ENCODE results near the gene GOLPH3.

The GOLPH3 gene

GRCh38 chr5:32099486-32100035, 74.6 kb downstream of the GOLPH3 start:
- Mint-ChIP-seq H3K4me1 (no peaks in the 10 kb centered on the region), H3K36me3 (ENCODE audit: insufficient read depth) (peaks cover 22% of the 10 kb centered on the region)

DNA sequence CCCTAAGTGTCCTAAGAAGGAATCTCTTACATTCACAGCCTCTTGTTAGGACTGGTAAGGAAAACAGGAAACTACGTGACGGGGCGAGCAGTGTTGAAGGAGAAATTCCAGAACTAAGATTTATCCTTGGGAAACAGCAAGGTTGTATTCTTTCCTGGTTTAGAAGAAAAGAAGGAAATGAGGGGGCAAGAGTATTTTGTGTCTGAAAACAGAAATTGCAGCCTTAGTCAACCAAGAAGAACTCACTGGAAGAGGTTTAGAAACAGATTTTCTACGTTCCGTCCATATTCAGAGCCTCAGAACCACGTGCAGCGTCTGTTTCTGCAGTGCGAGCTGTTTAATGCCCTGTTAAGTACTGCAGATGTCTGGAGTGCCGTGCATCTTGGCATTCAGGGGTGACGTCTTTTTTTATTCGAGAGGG, 75.2 kb downstream of the GOLPH3 start:
- Mint-ChIP-seq H3K27me3 (no peaks in the 10 kb centered on the region), H3K36me3 (ENCODE audit: insufficient read depth) (peaks cover 18% of the 10 kb centered on the region), H3K27ac (ENCODE audit: low read depth) (no peak overlapping the region), H3K4me1 (no peaks in the 10 kb centered on the region), H3K9me3 (no peaks in the 10 kb centered on the region), H3K4me3 (no peak overlapping the region)
- DNase-seq (ENCODE audit: low spot score in 2 of 2) (no peak), ATAC-seq (replicated peaks; ENCODE audit: extremely low read depth, poor library complexity, severe bottlenecking) (no peak)

More at GRCh38 chr5:32099486-32100035, 74.6 kb downstream of the GOLPH3 start:
- no peaks in the 10 kb centered on the region for H3K27me3 Mint-ChIP-seq
- ATAC-seq (replicated peaks; ENCODE audit: extremely low read depth, poor library complexity, severe bottlenecking) (no peak), DNase-seq (ENCODE audit: low spot score in 2 of 2) (no peak)
- H3K27ac Mint-ChIP-seq (ENCODE audit: low read depth): no peak overlapping the region
- no peaks in the 10 kb centered on the region for H3K9me3 Mint-ChIP-seq
- no peak overlapping the region for H3K4me3 Mint-ChIP-seq

DNA sequence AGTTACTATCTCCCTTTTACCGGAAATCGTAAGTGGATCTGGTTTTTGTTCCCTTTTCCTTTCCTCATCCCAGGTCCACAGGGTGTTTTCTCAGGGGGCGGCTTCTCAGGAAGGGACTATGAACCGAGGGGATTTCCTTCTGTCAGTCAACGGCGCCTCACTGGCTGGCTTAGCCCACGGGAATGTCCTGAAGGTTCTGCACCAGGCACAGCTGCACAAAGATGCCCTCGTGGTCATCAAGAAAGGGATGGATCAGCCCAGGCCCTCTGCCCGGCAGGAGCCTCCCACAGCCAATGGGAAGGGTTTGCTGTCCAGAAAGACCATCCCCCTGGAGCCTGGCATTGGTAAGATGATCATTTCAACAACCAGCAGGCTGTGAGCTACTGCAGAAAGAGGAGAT, 75.8 kb downstream of the GOLPH3 start:
- Mint-ChIP-seq H3K4me3 (no peak overlapping the region), H3K9me3 (no peaks in the 10 kb centered on the region), H3K4me1 (no peaks in the 10 kb centered on the region), H3K27me3 (no peaks in the 10 kb centered on the region), H3K36me3 (ENCODE audit: insufficient read depth) (peaks cover 12% of the 10 kb centered on the region), H3K27ac (ENCODE audit: low read depth) (no peak overlapping the region)
- ATAC-seq (replicated peaks; ENCODE audit: extremely low read depth, poor library complexity, severe bottlenecking) (no peak), DNase-seq (ENCODE audit: low spot score in 2 of 2) (no peak)

DNA sequence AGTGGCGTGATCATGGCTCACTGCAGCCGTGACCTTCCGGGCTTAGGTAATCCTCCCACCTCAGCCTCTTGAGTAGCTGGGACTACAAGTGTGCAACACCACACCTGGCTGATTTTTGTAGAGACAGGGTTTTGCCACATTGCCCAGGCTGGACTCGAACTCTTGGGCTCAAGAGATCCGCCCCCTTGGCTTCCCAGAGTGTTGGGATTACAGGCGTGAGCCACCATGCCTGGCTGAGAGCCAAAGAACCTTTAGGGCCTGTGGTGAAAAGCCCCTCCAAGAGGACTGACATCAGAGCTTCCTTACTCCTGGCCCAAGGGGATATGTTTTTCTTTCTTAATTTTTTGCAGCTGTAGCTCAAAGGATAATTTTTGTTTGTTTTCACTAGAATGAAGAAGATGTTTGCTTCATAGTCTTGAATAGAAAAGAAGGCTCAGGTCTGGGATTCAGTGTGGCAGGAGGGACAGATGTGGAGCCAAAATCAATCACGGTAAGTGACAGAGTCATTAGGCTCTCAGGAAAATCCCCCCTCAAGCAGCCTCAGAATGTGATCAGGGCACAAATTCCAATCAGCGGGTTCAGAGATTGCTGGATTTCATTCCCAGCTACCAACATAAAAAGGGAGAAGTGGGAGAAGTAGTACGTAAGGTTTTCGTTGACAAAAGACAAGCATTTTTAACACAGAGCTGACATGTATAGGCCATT, 77.1 kb downstream of the GOLPH3 start:
- H3K4me3 Mint-ChIP-seq: no peak overlapping the region
- H3K4me1 Mint-ChIP-seq: no peaks in the 10 kb centered on the region
- no peaks in the 10 kb centered on the region for H3K27me3 Mint-ChIP-seq
- ATAC-seq (replicated peaks; ENCODE audit: extremely low read depth, poor library complexity, severe bottlenecking) (no peak), DNase-seq (ENCODE audit: low spot score in 2 of 2) (no peak)
- H3K36me3 Mint-ChIP-seq (ENCODE audit: insufficient read depth): peaks cover 5% of the 10 kb centered on the region
- no peak overlapping the region for H3K27ac Mint-ChIP-seq (ENCODE audit: low read depth)
- no peaks in the 10 kb centered on the region for H3K9me3 Mint-ChIP-seq

DNA sequence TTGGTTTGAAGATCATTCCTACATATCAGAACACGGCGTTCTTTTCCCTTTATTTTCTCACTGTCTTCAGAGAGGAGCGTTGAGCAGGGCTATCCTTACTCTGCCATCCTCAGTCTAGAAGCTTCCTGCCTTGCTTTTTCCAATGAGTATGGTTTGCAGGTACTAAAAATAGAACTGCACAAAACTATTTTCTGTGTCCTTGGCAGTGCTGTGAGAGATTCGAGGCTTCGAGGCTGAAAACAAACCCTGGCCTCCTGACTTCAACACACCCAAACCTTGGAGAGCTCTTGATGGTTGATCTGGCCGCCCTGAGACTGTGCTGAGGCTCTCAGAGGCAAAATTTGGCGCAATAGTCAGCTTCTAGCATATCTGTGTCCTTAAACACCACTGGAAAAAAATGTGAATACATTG, 78.9 kb downstream of the GOLPH3 start:
- Mint-ChIP-seq H3K36me3 (ENCODE audit: insufficient read depth) (peaks cover 5% of the 10 kb centered on the region), H3K27ac (ENCODE audit: low read depth) (no peak overlapping the region), H3K27me3 (no peaks in the 10 kb centered on the region), H3K4me3 (no peak overlapping the region), H3K4me1 (no peaks in the 10 kb centered on the region), H3K9me3 (no peaks in the 10 kb centered on the region)
- DNase-seq (ENCODE audit: low spot score in 2 of 2) (no peak), ATAC-seq (replicated peaks; ENCODE audit: extremely low read depth, poor library complexity, severe bottlenecking) (no peak)

DNA sequence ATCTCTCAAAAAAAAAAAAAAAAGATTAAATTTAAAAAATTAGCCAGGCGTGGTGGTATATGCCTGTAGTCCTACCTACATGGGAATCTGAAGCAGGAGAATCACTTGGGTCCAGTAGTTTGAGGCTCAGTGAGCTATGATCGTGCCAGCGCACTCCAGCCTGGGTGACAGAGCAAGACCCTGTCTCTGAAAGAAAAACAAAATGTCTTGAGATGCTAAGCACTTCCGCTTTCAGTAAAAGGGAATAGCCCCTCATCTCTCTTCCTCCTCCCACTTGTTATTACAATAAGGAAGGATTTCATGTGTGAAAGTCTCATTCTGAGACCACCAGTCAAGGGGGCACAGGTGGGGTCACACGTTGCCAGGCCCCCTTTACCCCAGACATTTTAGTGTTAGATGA, 79.4 kb downstream of the GOLPH3 start:
- Mint-ChIP-seq H3K27me3 (no peaks in the 10 kb centered on the region), H3K4me3 (no peak overlapping the region)

GRCh38 chr5:32092938-32093812, 80.9 kb downstream of the GOLPH3 start:
- H3K36me3 Mint-ChIP-seq (ENCODE audit: insufficient read depth): no peaks in the 10 kb centered on the region
- DNase-seq (ENCODE audit: low spot score in 2 of 2): peak; percentile 15 to 38
- ATAC-seq (replicated peaks; ENCODE audit: extremely low read depth, poor library complexity, severe bottlenecking): peak; percentile 71
- H3K4me1 Mint-ChIP-seq: no peaks in the 10 kb centered on the region
- no peak overlapping the region for H3K4me3 Mint-ChIP-seq
- H3K27ac Mint-ChIP-seq (ENCODE audit: low read depth): peak overlapping the region; percentile 32
- H3K27me3 Mint-ChIP-seq: no peaks in the 10 kb centered on the region
- H3K9me3 Mint-ChIP-seq: no peaks in the 10 kb centered on the region

More for the DNA sequence above, 79.4 kb downstream of the GOLPH3 start:
- Mint-ChIP-seq H3K36me3 (ENCODE audit: insufficient read depth) (peaks cover 5% of the 10 kb centered on the region), H3K4me1 (no peaks in the 10 kb centered on the region), H3K27ac (ENCODE audit: low read depth) (no peak overlapping the region), H3K9me3 (no peaks in the 10 kb centered on the region)
- ATAC-seq (replicated peaks; ENCODE audit: extremely low read depth, poor library complexity, severe bottlenecking) (no peak), DNase-seq (ENCODE audit: low spot score in 2 of 2) (no peak)

DNA sequence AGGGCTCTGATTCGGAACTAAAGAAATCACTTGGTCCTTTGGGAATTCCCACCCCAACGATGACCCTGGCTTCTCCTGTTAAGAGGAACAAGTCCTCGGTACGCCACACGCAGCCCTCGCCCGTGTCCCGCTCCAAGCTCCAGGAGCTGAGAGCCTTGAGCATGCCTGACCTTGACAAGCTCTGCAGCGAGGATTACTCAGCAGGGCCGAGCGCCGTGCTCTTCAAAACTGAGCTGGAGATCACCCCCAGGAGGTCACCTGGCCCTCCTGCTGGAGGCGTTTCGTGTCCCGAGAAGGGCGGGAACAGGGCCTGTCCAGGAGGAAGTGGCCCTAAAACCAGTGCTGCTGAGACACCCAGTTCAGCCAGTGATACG, 83.4 kb downstream of the GOLPH3 start:
- Mint-ChIP-seq H3K4me3 (no peak overlapping the region), H3K4me1 (no peaks in the 10 kb centered on the region), H3K27me3 (no peaks in the 10 kb centered on the region), H3K9me3 (no peaks in the 10 kb centered on the region), H3K27ac (ENCODE audit: low read depth) (no peak overlapping the region), H3K36me3 (ENCODE audit: insufficient read depth) (no peaks in the 10 kb centered on the region)
- no peak for DNase-seq (ENCODE audit: low spot score in 2 of 2)
- ATAC-seq (replicated peaks; ENCODE audit: extremely low read depth, poor library complexity, severe bottlenecking): no peak

GRCh38 chr5:32090026-32090754, 83.9 kb downstream of the GOLPH3 start:
- Mint-ChIP-seq H3K4me3 (no peak overlapping the region), H3K27ac (ENCODE audit: low read depth) (no peak overlapping the region), H3K36me3 (ENCODE audit: insufficient read depth) (no peaks in the 10 kb centered on the region), H3K9me3 (no peaks in the 10 kb centered on the region), H3K4me1 (no peaks in the 10 kb centered on the region), H3K27me3 (no peaks in the 10 kb centered on the region)
- no peak for ATAC-seq (replicated peaks; ENCODE audit: extremely low read depth, poor library complexity, severe bottlenecking)
- DNase-seq (ENCODE audit: low spot score in 2 of 2): no peak

GRCh38 chr5:32089146-32090000, 84.7 kb downstream of the GOLPH3 start:
- no peak for ATAC-seq (replicated peaks; ENCODE audit: extremely low read depth, poor library complexity, severe bottlenecking)
- H3K27ac Mint-ChIP-seq (ENCODE audit: low read depth): no peak overlapping the region
- DNase-seq (ENCODE audit: low spot score in 2 of 2): no peak
- no peaks in the 10 kb centered on the region for H3K9me3 Mint-ChIP-seq
- no peaks in the 10 kb centered on the region for H3K27me3 Mint-ChIP-seq
- no peak overlapping the region for H3K4me3 Mint-ChIP-seq
- H3K36me3 Mint-ChIP-seq (ENCODE audit: insufficient read depth): no peaks in the 10 kb centered on the region
- H3K4me1 Mint-ChIP-seq: no peaks in the 10 kb centered on the region

DNA sequence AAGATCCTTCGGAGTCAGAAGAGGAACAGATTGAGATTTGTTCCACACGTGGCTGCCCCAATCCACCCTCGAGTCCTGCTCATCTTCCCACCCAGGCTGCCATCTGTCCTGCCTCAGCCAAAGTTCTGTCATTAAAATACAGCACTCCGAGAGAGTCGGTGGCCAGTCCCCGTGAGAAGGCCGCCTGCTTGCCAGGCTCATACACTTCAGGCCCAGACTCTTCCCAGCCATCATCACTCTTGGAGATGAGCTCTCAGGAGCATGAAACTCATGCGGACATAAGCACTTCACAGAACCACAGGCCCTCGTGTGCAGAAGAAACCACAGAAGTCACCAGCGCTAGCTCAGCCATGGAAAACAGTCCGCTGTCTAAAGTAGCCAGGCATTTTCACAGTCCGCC, 85.9 kb downstream of the GOLPH3 start:
- DNase-seq (ENCODE audit: low spot score in 2 of 2) (no peak), ATAC-seq (replicated peaks; ENCODE audit: extremely low read depth, poor library complexity, severe bottlenecking) (no peak)
- no peak overlapping the region for H3K27ac Mint-ChIP-seq (ENCODE audit: low read depth)
- no peaks in the 10 kb centered on the region for H3K36me3 Mint-ChIP-seq (ENCODE audit: insufficient read depth)
- no peak overlapping the region for H3K4me3 Mint-ChIP-seq
- no peaks in the 10 kb centered on the region for H3K9me3 Mint-ChIP-seq
- H3K4me1 Mint-ChIP-seq: no peaks in the 10 kb centered on the region
- H3K27me3 Mint-ChIP-seq: no peaks in the 10 kb centered on the region

Measured in central memory CD8-positive, alpha-beta T cell (primary cell).